ENCODE measurements around the gene ACTN4. TPM values are rescaled to one million over a fixed set of nuclear protein-coding genes. Genes with fewer than 3 reads are reported as not detected.

Gene ACTN4
- total RNA-seq, 2 donors from 2014 or later = 1,019 to 1,060 TPM

- Histone ChIP-seq H3K4me3 (no peak overlapping the region), H3K27ac (peak overlapping the region; percentile 95), H3K9ac (ENCODE audit: low read depth in 2 of 2, low read length in 2 of 2) (peak overlapping the region in 1 of 2 donors; percentile 100), H3K27me3 (no peaks in the 10 kb centered on the region), H3K9me3 (no peaks in the 10 kb centered on the region), H3K36me3 (no peaks in the 10 kb centered on the region), H3K4me1 (peaks cover 41% of the 10 kb centered on the region)
- TF ChIP-seq CTCF (IDR thresholded peaks at IDR 0.05) = no peak
- intact Hi-C loops (cut with DNase I) = no loop called here
- DNase-seq = no peak
These were observed 7.8 kb downstream of the ACTN4 start for GRCh38 chr19:38655148-38655824.

GRCh38 chr19:38656171-38656981 lies 8.9 kb downstream of the ACTN4 start:
- intact Hi-C loops (cut with DNase I) = no loop called here
- TF ChIP-seq CTCF (IDR thresholded peaks at IDR 0.05) = no peak

GRCh38 chr19:38657633-38658222 lies 10.3 kb downstream of the ACTN4 start:
- Histone ChIP-seq H3K36me3 (no peaks in the 10 kb centered on the region), H3K4me1 (peaks cover 53% of the 10 kb centered on the region), H3K27ac (peak overlapping the region; percentile 95), H3K9ac (ENCODE audit: low read depth in 2 of 2, low read length in 2 of 2) (peak overlapping the region in 1 of 2 donors; percentile 61), H3K4me3 (no peak overlapping the region), H3K9me3 (no peaks in the 10 kb centered on the region), H3K27me3 (no peaks in the 10 kb centered on the region)
- TF ChIP-seq CTCF (IDR thresholded peaks at IDR 0.05) = no peak
- DNase-seq = no peak
- intact Hi-C loops (cut with DNase I) = no loop called here

More at GRCh38 chr19:38656171-38656981, 8.9 kb downstream of the ACTN4 start:
- H3K4me1 ChIP-seq = peaks cover 51% of the 10 kb centered on the region
- no peaks in the 10 kb centered on the region for H3K36me3 ChIP-seq
- H3K4me3 ChIP-seq = no peak overlapping the region
- H3K9ac ChIP-seq (ENCODE audit: low read depth in 2 of 2, low read length in 2 of 2) = peak overlapping the region in 1 of 2 donors; percentile 21
- H3K27ac ChIP-seq = peak overlapping the region; percentile 95
- no peaks in the 10 kb centered on the region for H3K27me3 ChIP-seq
- no peak for DNase-seq
- no peaks in the 10 kb centered on the region for H3K9me3 ChIP-seq

GRCh38 chr19:38658462-38659306 lies 11.2 kb downstream of the ACTN4 start:
- H3K4me3 ChIP-seq = no peak overlapping the region
- peak overlapping the region; percentile 40 to 61 for H3K9ac ChIP-seq (ENCODE audit: low read depth in 2 of 2, low read length in 2 of 2)
- no peaks in the 10 kb centered on the region for H3K36me3 ChIP-seq
- peak overlapping the region; percentile 95 for H3K27ac ChIP-seq
- H3K27me3 ChIP-seq = no peaks in the 10 kb centered on the region
- H3K9me3 ChIP-seq = no peaks in the 10 kb centered on the region
- intact Hi-C loops (cut with DNase I) = no loop called here
- TF ChIP-seq CTCF (IDR thresholded peaks at IDR 0.05) = no peak
- H3K4me1 ChIP-seq = peaks cover 59% of the 10 kb centered on the region
- DNase-seq = peak; percentile 70

GRCh38 chr19:38660724-38661123 lies 13.3 kb downstream of the ACTN4 start:
- Histone ChIP-seq H3K9me3 (no peaks in the 10 kb centered on the region), H3K36me3 (no peaks in the 10 kb centered on the region), H3K27ac (peak overlapping the region; percentile 95), H3K4me1 (peaks cover 68% of the 10 kb centered on the region), H3K9ac (ENCODE audit: low read depth in 2 of 2, low read length in 2 of 2) (peak overlapping the region; percentile 47 to 61), H3K27me3 (no peaks in the 10 kb centered on the region), H3K4me3 (no peak overlapping the region)
- intact Hi-C loops (cut with DNase I) = no loop called here
- no peak for DNase-seq
- no peak for TF ChIP-seq CTCF (IDR thresholded peaks at IDR 0.05)
